Left cardiac atrium (tissue), 4 donors: ENCODE measurements around the gene PTGIR. TPM values are rescaled to one million over a fixed set of nuclear protein-coding genes. Genes with fewer than 3 reads are reported as not detected.
A peak's percentile ranks its signal among the peaks of the same experiment; 100 is the strongest.

Experiments
- ATAC-seq, 2 donors: fragments of 200-7000 bp; cut with Tn5 transposase; one replicate each; pipeline ENCODE4 v1.9.1; 2020; ENCODE audit warnings: mild to moderate bottlenecking in 2 of 2, moderate library complexity in 2 of 2
- DNase-seq: peaks from one replicate; pipeline ENCODE4 v3.0.0-alpha.2; 2020
- intact Hi-C, 2 donors: fragments of 100-400 bp; cut with DNase I; formaldehyde crosslinking; loops; one replicate each; pipeline versions ENCODE4 v1.14.1 to v1.15.1; 2022 to 2023
- total RNA-seq, 2 donors: library from RNA; stranded (reverse); fragmentation: NEBNext Ultra II Directional; extraction: Animal tissue kit (Norgen Biotek cat#: 25700); gene quantifications; one replicate each; pipeline ENCODE4 v1.2.1, GENCODE V29; 2021
- donor health status: DM: no; HTN: yes; CAD: no.
- donor health status: DM: no; HTN: yes; CAD: no; lungs with severe emphysema.
- donor health status: DM: yes; HTN: yes; CAD: no.
- donor health status: Dilated cardiomyopathy.

PTGIR gene
- total RNA-seq, 2 donors from 2014 or later: 5.5 to 14.8 TPM

GRCh38 chr19:46606019-46606418, 18.9 kb downstream of the PTGIR start:
- DNase-seq (peak; percentile 21), ATAC-seq (no peak)
- intact Hi-C loops: no loop called here

GRCh38 chr19:46605356-46605821, 19.5 kb downstream of the PTGIR start:
- intact Hi-C loops: no loop called here
- DNase-seq (peak; percentile 23), ATAC-seq (no peak)

- DNase-seq: peak; percentile 26
- ATAC-seq: no peak
- intact Hi-C loops: no loop called here
These were observed 20.0 kb downstream of the PTGIR start for GRCh38 chr19:46604781-46605355.

GRCh38 chr19:46603752-46604231, 21.1 kb downstream of the PTGIR start:
- no peak for DNase-seq
- intact Hi-C loops: no loop called here
- no peak for ATAC-seq

GRCh38 chr19:46603195-46603637, 21.7 kb downstream of the PTGIR start:
- no peak for DNase-seq
- no peak for ATAC-seq
- intact Hi-C loops: no loop called here

- DNase-seq: peak; percentile 39
- no peak for ATAC-seq
- intact Hi-C loops: no loop called here
These were observed 22.3 kb downstream of the PTGIR start for GRCh38 chr19:46602392-46603194.

- ATAC-seq: peak in 1 of 2 donors; percentile 9
- intact Hi-C loops: no loop called here
These were observed 23.3 kb downstream of the PTGIR start, which contains the start of gene CALM3 for GRCh38 chr19:46601318-46602224. Gene CALM3, plus strand, starts transcription at chr19:46601330. Its CDS starts 105 bp downstream, at chr19:46601435.

GRCh38 chr19:46600384-46601317, 24.2 kb downstream of the PTGIR start:
- peak; percentile 93 to 94 for ATAC-seq
- DNase-seq: peak; percentile 98
- intact Hi-C loops: no loop called here

More at GRCh38 chr19:46601318-46602224, 23.3 kb downstream of the PTGIR start, which contains the start of gene CALM3:
- DNase-seq: peak; percentile 43

- DNase-seq (no peak), ATAC-seq (no peak)
- intact Hi-C loops: no loop called here
These were observed 25.0 kb downstream of the PTGIR start for GRCh38 chr19:46599716-46600373.

GRCh38 chr19:46598372-46598917, 26.4 kb downstream of the PTGIR start:
- no peak for ATAC-seq
- intact Hi-C loops: no loop called here

GRCh38 chr19:46596008-46596407, 28.9 kb downstream of the PTGIR start:
- intact Hi-C loops: no loop called here
- ATAC-seq (no peak), DNase-seq (no peak)

More at GRCh38 chr19:46598372-46598917, 26.4 kb downstream of the PTGIR start:
- no peak for DNase-seq

GRCh38 chr19:46591870-46592269, 33.0 kb downstream of the PTGIR start:
- DNase-seq: no peak
- no peak for ATAC-seq
- intact Hi-C loops: no loop called here

- ATAC-seq (no peak), DNase-seq (no peak)
- intact Hi-C loops: no loop called here
These were observed 33.6 kb downstream of the PTGIR start for GRCh38 chr19:46591254-46591653.

- intact Hi-C loops: no loop called here
- no peak for ATAC-seq
- no peak for DNase-seq
These were observed 37.0 kb downstream of the PTGIR start for GRCh38 chr19:46587861-46588260.

GRCh38 chr19:46586294-46586693, 38.6 kb downstream of the PTGIR start:
- intact Hi-C loops: no loop called here
- no peak for DNase-seq
- no peak for ATAC-seq

GRCh38 chr19:46585539-46585938, 39.4 kb downstream of the PTGIR start:
- no peak for DNase-seq
- intact Hi-C loops: no loop called here
- ATAC-seq: no peak

- ATAC-seq: no peak
- no peak for DNase-seq
- intact Hi-C loops: no loop called here
These were observed 44.6 kb downstream of the PTGIR start for GRCh38 chr19:46580247-46580646.
